Fibroblast of lung (primary cell): Measurements from ENCODE around the gene MCM10.

Experiments used
- EZH2 ChIP-seq: IDR thresholded peaks from 2 replicates; pipeline ENCODE4 v1.5.1; 2012; ENCODE audit warnings: low read length, control low read depth, mild to moderate bottlenecking; ENCODE audit errors: missing control alignments
- TF ChIP-seq, protein P1 (sequence below), 2 donors: IDR thresholded peaks in 1 of 2; conservative IDR thresholded peaks in 1 of 2; 1 replicate in 1 of 2; 2 replicates in 1 of 2; pipeline ENCODE4 v1.5.1; 2011 to 2012; ENCODE audit warnings: low read length in 2 of 2, control low read depth in 1 of 2, inconsistent platforms in 1 of 2, low read depth in 1 of 2, mild to moderate bottlenecking in 1 of 2

DNA sequence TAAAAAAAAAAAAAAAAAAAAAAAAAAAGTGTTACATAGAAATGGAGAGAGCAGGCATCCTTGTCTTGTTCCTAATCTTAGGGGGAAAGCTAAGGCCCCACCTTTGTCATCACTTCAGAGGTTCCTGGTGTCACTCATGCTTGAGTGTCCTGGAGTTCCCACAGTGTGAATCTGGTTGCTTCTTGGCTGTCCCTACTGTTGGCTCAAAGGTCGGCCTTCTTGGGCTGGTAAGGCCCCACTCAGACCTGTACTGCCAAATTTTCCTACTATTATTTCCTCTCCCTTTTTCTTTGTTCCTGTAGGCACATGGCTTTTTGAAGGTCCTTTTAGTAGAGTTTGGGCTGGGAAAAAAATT is 39.9 kb upstream of the MCM10 start:
- TF ChIP-seq, protein P1, sequence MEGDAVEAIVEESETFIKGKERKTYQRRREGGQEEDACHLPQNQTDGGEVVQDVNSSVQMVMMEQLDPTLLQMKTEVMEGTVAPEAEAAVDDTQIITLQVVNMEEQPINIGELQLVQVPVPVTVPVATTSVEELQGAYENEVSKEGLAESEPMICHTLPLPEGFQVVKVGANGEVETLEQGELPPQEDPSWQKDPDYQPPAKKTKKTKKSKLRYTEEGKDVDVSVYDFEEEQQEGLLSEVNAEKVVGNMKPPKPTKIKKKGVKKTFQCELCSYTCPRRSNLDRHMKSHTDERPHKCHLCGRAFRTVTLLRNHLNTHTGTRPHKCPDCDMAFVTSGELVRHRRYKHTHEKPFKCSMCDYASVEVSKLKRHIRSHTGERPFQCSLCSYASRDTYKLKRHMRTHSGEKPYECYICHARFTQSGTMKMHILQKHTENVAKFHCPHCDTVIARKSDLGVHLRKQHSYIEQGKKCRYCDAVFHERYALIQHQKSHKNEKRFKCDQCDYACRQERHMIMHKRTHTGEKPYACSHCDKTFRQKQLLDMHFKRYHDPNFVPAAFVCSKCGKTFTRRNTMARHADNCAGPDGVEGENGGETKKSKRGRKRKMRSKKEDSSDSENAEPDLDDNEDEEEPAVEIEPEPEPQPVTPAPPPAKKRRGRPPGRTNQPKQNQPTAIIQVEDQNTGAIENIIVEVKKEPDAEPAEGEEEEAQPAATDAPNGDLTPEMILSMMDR (conservative IDR thresholded peaks at IDR 0.05 in 1 of 2, IDR thresholded peaks at IDR 0.05 in 1 of 2; ENCODE audit: low read depth in 1 of 2, low read length in 2 of 2): no peak
- no peak for TF ChIP-seq EZH2
